NCI-H2081 treated with DMSO at 0.1 percent for 48 hours (cell line): Measurements from ENCODE around the gene GMEB2.
"Not testable (repeated sequence)": the region's sequence is repeated elsewhere in the genome, so short reads cannot be mapped to it uniquely, and the experiment has no call there.

ENCODE experiments used
- DNase-seq: peaks from one replicate; lab custom pipeline; 2025; lab: John Stamatoyannopoulos, UW

Gene GMEB2

GRCh38 chr20:63612276-63612931, 14.5 kb downstream of the GMEB2 start:
- no peak for DNase-seq

GRCh38 chr20:63611646-63612045, 15.3 kb downstream of the GMEB2 start:
- no peak for DNase-seq

GRCh38 chr20:63610581-63611435, 16.1 kb downstream of the GMEB2 start:
- DNase-seq = no peak

GRCh38 chr20:63606686-63607085, 20.2 kb downstream of the GMEB2 start:
- no peak for DNase-seq

- no peak for DNase-seq
Observed at GRCh38 chr20:63602321-63602720, 24.6 kb downstream of the GMEB2 start.

- DNase-seq = not testable (repeated sequence)
Observed at GRCh38 chr20:63601679-63602078, 25.2 kb downstream of the GMEB2 start.

- no peak for DNase-seq
Observed at GRCh38 chr20:63599396-63600050, 27.4 kb downstream of the GMEB2 start.

- no peak for DNase-seq
Observed at GRCh38 chr20:63598479-63599395, 28.2 kb downstream of the GMEB2 start.

GRCh38 chr20:63597651-63598478, 29.0 kb downstream of the GMEB2 start:
- no peak for DNase-seq

- no peak for DNase-seq
Observed at GRCh38 chr20:63596423-63596822, 30.5 kb downstream of the GMEB2 start.

- no peak for DNase-seq
Observed at GRCh38 chr20:63595416-63596127, 31.3 kb downstream of the GMEB2 start.

- DNase-seq = no peak
Observed at GRCh38 chr20:63594043-63594561, 32.8 kb downstream of the GMEB2 start.

GRCh38 chr20:63592661-63593060, 34.2 kb downstream of the GMEB2 start:
- no peak for DNase-seq

GRCh38 chr20:63591786-63592355, 35.0 kb downstream of the GMEB2 start:
- no peak for DNase-seq

- DNase-seq = no peak
Observed at GRCh38 chr20:63591147-63591533, 35.8 kb downstream of the GMEB2 start.

- no peak for DNase-seq
Observed at GRCh38 chr20:63590218-63591146, 36.4 kb downstream of the GMEB2 start.

GRCh38 chr20:63589261-63590217, 37.4 kb downstream of the GMEB2 start:
- no peak for DNase-seq
